Prostate gland (tissue), 2 donors: ENCODE measurements around the gene RYK.

Source experiments
- CTCF ChIP-seq, 4 experiments: fragments of 200-600 bp in 2 of 4; fragments of 450-650 bp in 2 of 4; sonication (generic) in 2 of 4; IDR thresholded peaks; 1 replicate in 3 of 4; 2 replicates in 1 of 4; pipeline ENCODE4 v1.5.1; 2016 to 2019; ENCODE audit warnings: antibody characterized with exemption in 4 of 4, mild to moderate bottlenecking in 2 of 4, moderate library complexity in 2 of 4
- POLR2A ChIP-seq: fragments of 450-650 bp; IDR thresholded peaks from one replicate; pipeline ENCODE4 v1.6.1; 2016; ENCODE audit warnings: antibody characterized with exemption, mild to moderate bottlenecking
- POLR2AphosphoS5 ChIP-seq: sonication (generic); formaldehyde crosslinking; IDR thresholded peaks from one replicate; pipeline ENCODE4 v1.6.1; 2017; ENCODE audit warnings: antibody characterized with exemption

- no peak for TF ChIP-seq POLR2A
- TF ChIP-seq CTCF (IDR thresholded peaks at IDR 0.05): no peak
- no peak for TF ChIP-seq POLR2AphosphoS5
These were observed 3.0 kb upstream of the RYK start for GRCh38 chr3:134253475-134254226.
